HG02623 (cell line): ENCODE measurements around the gene RFTN1.

Source experiments
- ATAC-seq: cut with Tn5 transposase; IDR thresholded peaks from one replicate; pipeline ENCODE4 v1.9.1; 2021; ENCODE audit warnings: moderate library complexity; ENCODE audit not compliant: unreplicated experiment

Gene RFTN1

DNA sequence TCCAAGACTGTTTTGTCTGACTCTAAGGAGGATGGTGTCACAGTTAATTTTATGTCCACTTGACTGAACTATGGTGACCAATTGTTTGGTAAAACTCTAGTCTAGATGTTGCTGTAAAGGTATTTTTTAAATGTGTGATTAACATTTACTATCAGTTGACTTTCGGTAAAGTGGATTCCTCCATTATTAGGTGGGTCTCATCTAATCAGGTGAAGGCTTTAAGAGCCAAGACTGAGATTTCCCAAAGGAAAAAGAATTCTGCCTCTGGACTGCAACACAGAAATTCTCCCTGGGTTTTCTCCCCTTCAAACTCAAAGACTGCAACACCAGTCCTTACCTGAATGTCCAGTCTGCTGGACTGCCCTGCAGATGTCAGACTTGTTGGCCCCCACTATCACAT is 129.6 kb downstream of the RFTN1 start:
- ATAC-seq = no peak

DNA sequence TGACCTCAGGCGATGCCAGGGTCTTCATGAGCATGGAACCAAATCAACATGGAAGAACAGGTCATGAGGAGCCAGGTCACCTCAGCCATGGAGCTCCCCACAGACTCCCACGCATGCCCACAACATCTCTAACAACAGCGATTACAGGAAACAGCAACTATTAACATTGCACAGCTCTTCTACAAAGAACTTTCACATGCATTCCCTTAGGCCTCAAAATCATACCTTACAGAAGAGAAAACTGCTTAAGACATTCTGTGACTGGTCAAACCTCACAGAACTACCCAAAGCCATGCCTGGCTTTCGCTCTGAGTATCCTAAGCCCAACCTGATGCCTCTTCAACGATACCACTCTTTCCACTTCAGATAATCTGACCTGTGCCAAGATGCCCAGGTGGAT is 130.7 kb downstream of the RFTN1 start:
- peak; percentile 32 for ATAC-seq

DNA sequence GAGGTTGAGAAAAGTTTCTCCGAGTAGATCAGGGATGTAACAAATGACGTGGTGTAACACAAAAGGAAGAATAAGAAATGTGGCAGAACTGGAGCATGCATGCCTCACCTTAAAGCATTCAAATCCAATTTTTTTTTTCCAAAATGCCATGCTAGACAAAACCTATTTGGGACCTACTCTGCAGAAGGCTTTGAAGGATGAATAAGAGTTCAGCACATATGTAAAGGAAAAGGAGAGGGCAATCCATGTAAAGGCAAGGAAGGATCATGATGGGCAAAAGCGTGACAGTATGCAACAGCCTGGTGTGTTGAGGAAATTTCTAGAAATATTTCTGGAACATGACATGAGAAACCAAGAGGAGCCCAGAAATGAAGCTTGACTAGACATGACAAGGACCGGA is 132.1 kb downstream of the RFTN1 start:
- no peak for ATAC-seq

- ATAC-seq = no peak
Measured at GRCh38 chr3:16380421-16380820, 133.1 kb downstream of the RFTN1 start.

GRCh38 chr3:16379838-16380237 is 133.7 kb downstream of the RFTN1 start:
- ATAC-seq = no peak

GRCh38 chr3:16378920-16379319 is 134.6 kb downstream of the RFTN1 start:
- peak; percentile 44 for ATAC-seq

DNA sequence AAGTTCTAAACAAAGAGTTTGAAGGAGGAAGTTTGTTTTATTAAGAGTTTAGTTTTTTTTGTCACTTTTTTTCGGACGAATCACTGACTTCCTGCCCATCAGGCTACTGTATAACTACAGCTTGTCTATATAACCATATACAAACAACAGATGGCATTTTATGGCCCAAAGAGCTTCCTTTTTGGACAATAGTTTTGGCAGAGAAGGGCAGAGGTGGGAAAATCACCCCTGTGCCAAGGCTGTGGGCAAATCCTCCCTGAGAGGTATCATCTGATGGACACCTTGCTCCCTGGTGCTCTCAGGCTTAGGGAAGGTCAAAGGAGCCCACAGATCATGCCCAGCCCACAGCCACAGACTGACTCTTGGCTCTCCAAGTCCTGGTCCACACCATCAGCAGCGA is 135.1 kb downstream of the RFTN1 start:
- peak; percentile 3 for ATAC-seq

- ATAC-seq = no peak
Measured at GRCh38 chr3:16377847-16378302, 135.6 kb downstream of the RFTN1 start.

DNA sequence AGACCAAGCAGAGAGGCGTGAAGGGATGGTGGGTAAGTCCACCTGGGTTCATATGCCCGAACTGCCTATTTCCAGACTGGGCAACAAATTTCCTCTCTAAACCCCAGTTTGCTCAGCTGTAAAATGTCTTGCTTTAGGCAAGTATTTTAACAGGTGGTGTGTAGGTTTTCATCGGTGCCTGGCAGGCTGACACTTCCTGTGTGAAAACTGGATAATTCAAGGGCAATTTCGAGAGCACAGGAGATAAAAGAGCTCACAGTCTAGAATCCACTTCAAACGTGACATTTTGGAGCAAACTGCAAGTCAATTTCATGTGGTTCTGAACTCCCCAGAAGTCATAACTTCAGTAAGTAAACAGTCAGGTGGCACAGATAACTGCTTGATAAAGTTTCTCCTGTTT is 136.3 kb downstream of the RFTN1 start:
- no peak for ATAC-seq

DNA sequence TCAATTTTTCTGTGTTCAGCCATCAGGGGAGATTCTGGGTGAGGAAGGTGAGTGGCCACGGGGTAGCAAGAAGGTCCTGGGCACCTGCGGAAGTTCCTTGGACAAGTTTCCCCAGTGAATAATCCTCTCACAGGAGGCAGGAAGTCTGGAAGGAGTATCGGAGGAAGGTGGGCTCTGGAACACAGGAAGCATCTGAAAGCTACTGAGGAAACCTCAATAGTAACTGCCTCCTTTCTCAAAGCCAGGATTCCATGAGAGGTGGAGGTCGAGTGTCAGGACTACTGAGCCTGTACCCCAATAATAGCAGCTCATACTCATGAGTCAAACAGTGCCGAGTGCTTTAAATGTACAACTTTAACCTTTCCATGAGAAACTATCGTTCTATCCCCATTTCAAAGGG is 137.6 kb downstream of the RFTN1 start:
- ATAC-seq = no peak

- no peak for ATAC-seq
Measured at GRCh38 chr3:16374935-16375245, 138.6 kb downstream of the RFTN1 start.

DNA sequence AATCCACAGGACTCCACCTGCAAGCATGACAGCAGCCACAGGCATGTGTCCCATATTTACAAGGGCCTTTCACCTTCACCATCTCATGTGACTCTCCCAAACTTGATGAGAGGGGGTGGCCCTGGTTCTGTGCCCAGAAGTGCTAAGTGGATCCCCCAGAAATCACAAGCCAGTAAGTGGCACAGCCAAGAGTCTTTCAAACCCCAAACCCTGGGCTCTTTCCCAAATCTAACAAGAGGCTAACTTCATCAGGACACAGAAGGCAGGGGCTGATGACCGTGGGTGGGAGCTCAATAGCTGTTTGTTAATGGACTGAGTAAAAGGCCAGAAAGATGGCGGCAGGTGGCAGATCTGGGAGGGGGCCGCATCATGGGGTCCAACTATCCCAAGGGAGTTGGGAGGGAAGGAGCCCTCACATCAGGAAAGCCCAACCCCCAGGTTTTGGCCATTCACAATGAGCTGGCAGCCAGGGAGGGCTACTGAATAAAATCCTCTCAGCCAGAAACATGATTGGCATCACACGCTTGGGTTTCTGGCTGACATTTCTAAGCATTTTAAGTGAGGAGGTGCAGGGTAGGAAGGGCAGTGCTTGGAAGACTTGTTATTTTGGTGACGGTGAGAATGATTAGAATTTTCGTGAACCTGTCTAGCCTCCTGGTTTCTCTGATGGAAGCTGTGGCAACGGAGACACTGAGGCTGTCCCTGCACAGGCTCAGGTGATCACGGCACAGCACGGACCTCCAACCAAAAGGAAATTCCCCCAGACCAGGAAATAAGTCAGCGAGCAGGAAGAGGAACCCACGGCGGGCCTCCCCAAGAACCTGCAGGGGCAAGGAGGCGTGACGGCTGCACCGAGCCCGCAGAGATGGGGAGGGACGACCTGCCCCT is 139.2 kb downstream of the RFTN1 start:
- peak; percentile 24 for ATAC-seq

DNA sequence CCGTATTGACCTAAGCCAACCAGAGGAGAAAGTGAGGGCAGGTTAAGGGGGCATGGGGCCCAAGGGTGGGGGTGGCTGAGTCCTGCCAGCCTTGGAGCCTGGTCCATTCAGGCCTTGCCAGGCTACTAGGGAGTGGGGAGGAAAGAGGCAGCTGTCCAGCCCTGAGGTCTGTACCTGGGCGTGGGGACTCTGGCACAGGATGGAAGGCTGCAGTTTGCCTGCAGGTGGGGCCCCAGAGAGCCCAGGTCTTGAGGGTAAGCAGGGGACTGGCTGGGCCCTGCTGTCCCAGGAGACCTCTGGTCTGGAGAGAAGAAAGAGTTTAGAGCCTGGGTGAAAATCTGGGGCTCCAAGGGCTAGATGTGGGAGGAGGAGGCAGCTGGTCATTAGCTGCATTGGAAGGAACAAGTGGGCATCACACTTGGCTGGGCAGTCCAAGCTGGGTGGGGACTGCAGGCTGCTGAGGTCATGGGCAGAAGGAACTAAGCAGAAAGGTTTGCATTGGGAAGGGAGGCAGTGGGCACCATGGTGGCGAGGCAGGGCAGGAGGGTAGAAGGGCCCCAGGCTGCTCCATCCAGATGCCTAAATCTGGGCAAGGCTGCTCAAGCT is 140.1 kb downstream of the RFTN1 start:
- ATAC-seq = no peak

- peak; percentile 30 for ATAC-seq
Measured at GRCh38 chr3:16372362-16373292, 140.9 kb downstream of the RFTN1 start.

GRCh38 chr3:16370872-16371740 is 142.4 kb downstream of the RFTN1 start:
- peak; percentile 24 for ATAC-seq

GRCh38 chr3:16370503-16370871 is 143.0 kb downstream of the RFTN1 start:
- no peak for ATAC-seq

DNA sequence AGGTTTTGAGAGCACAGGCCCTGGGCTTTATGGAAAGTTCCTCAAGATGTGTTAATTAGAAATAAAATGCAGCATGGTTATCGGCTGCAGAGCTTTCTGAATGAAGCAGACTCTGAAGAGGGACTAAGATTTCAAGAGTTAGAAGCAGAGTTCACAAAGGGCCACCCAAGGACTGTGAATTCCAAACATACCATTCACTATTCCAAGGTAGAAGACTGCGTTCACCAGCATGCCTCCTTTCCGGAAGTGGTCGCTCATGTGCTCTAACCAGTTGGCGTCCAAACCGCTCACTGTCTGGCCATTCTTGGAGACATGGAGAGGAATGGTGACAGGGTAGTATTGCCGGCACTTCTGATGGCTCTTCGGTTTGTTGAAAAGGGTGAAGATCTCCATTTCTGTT is 143.6 kb downstream of the RFTN1 start:
- no peak for ATAC-seq

DNA sequence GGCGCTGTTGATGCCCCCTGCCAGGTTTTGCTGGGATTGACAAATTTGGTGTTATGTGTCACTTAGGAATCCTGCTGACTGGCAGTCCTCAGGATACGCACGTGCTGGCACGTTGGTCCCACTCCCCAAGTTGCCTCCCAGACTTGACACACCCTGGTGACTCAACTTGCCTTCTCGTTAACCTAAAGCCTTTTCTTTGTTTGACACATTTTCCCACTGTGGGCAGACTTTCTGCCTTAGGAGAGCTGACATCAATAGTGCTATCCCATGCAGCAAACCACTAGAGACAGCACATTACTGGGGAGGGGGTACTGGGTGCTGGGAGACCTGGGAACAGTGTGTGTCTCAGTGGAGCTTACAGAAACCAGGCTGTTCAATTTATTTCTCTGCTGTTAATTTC is 144.2 kb downstream of the RFTN1 start:
- ATAC-seq = no peak

- ATAC-seq = no peak
Measured at GRCh38 chr3:16366581-16366980, 146.9 kb downstream of the RFTN1 start.

GRCh38 chr3:16365491-16366128 is 147.9 kb downstream of the RFTN1 start:
- ATAC-seq = no peak
